Liver (tissue), 9 donors: ENCODE measurements around the gene CAPSL. TPM values are rescaled to one million over a fixed set of nuclear protein-coding genes. Genes with fewer than 3 reads are reported as not detected.
"Not testable (repeated sequence)": the region's sequence is repeated elsewhere in the genome, so short reads cannot be mapped to it uniquely, and the experiment has no call there.

Experiments used
- DNase-seq: peaks from one replicate; pipeline ENCODE4 v3.0.0-alpha.2; 2017; ENCODE audit warnings: low spot score
- H3K27ac ChIP-seq, 2 donors: one replicate each; pipeline ENCODE4 v1.7.0; 2013; ENCODE audit warnings: inconsistent platforms in 2 of 2, low read length in 2 of 2, control low read depth in 1 of 2, low read depth in 1 of 2, mild to moderate bottlenecking in 1 of 2
- H3K27me3 ChIP-seq, 4 donors: one replicate each; pipeline versions ENCODE4 v1.6.1 to v1.7.0; 2013; ENCODE audit warnings: low read length in 3 of 4, inconsistent platforms in 1 of 4, mild to moderate bottlenecking in 1 of 4, moderate library complexity in 1 of 4; ENCODE audit not compliant: control insufficient read depth in 4 of 4, insufficient read depth in 4 of 4
- H3K36me3 ChIP-seq, 4 donors: one replicate each; pipeline versions ENCODE4 v1.6.1 to v1.7.0; 2013; ENCODE audit warnings: low read length in 3 of 4, mild to moderate bottlenecking in 3 of 4, low read depth in 1 of 4, moderate library complexity in 1 of 4; ENCODE audit not compliant: control insufficient read depth in 4 of 4, insufficient read depth in 3 of 4
- H3K4me1 ChIP-seq, 4 donors: one replicate each; pipeline versions ENCODE4 v1.6.1 to v1.7.0; 2013; ENCODE audit warnings: low read length in 3 of 4, mild to moderate bottlenecking in 3 of 4, moderate library complexity in 1 of 4; ENCODE audit not compliant: control insufficient read depth in 4 of 4, insufficient read depth in 4 of 4
- H3K4me3 ChIP-seq, 3 donors: one replicate each; pipeline versions ENCODE4 v1.6.1 to v1.7.0; 2013; ENCODE audit warnings: low read length in 3 of 3, control low read depth in 1 of 3, low read depth in 1 of 3, mild to moderate bottlenecking in 1 of 3
- H3K9ac ChIP-seq, 2 donors: one replicate each; pipeline ENCODE4 v1.7.0; 2013; ENCODE audit warnings: low read length in 2 of 2, mild to moderate bottlenecking in 2 of 2, moderate library complexity in 2 of 2, control low read depth in 1 of 2, low read depth in 1 of 2
- H3K9me3 ChIP-seq, 4 donors: one replicate each; pipeline versions ENCODE4 v1.6.1 to v1.7.0; 2013; ENCODE audit warnings: low read length in 3 of 4; ENCODE audit not compliant: control insufficient read depth in 4 of 4
- ATF3 ChIP-seq: IDR thresholded peaks from 2 replicates; pipeline ENCODE4 v1.6.1; 2016; ENCODE audit warnings: antibody characterized with exemption
- CTCF ChIP-seq: fragments of 150-350 bp; IDR thresholded peaks from 2 replicates; pipeline ENCODE4 v1.5.1; 2017; ENCODE audit warnings: improper control_type of control experiment, low read depth, low read length; ENCODE audit not compliant: missing input control
- FOXA2 ChIP-seq: IDR thresholded peaks from 2 replicates; pipeline ENCODE4 v1.6.1; 2016; ENCODE audit warnings: antibody characterized with exemption
- GABPA ChIP-seq, 2 donors: IDR thresholded peaks in 1 of 2; conservative IDR thresholded peaks in 1 of 2; 2 replicates each; pipeline ENCODE4 v1.6.1; 2016; ENCODE audit warnings: antibody characterized with exemption in 2 of 2, mild to moderate bottlenecking in 1 of 2, moderate library complexity in 1 of 2
- HNF4A ChIP-seq, 2 donors: conservative IDR thresholded peaks; 2 replicates each; pipeline ENCODE4 v1.6.1; 2016; ENCODE audit warnings: antibody characterized with exemption in 2 of 2, mild to moderate bottlenecking in 2 of 2
- HNF4G ChIP-seq: IDR thresholded peaks from 2 replicates; pipeline ENCODE4 v1.6.1; 2016; ENCODE audit warnings: antibody characterized with exemption
- RAD21 ChIP-seq, 2 donors: IDR thresholded peaks; 2 replicates each; pipeline ENCODE4 v1.6.1; 2016; ENCODE audit warnings: antibody characterized with exemption in 2 of 2, mild to moderate bottlenecking in 2 of 2
- REST ChIP-seq: IDR thresholded peaks from 2 replicates; pipeline ENCODE4 v1.6.1; 2016; ENCODE audit warnings: antibody characterized with exemption, mild to moderate bottlenecking
- RXRA ChIP-seq, 2 donors: IDR thresholded peaks; 2 replicates each; pipeline ENCODE4 v1.6.1; 2017 to 2018; ENCODE audit warnings: antibody characterized with exemption in 2 of 2, mild to moderate bottlenecking in 1 of 2
- SP1 ChIP-seq: IDR thresholded peaks from 2 replicates; pipeline ENCODE4 v1.6.1; 2018; ENCODE audit warnings: antibody characterized with exemption, mild to moderate bottlenecking
- YY1 ChIP-seq: IDR thresholded peaks from 2 replicates; pipeline ENCODE4 v1.6.1; 2016; ENCODE audit warnings: antibody characterized with exemption, mild to moderate bottlenecking
- ZBTB33 ChIP-seq: IDR thresholded peaks from 2 replicates; pipeline ENCODE4 v1.6.1; 2016; ENCODE audit warnings: antibody characterized with exemption
- WGBS: extraction: QIAGEN DNeasy Blood & Tissue Kit; methylation state at CpG from one replicate; pipeline ENCODE4 v1.1.7; 2013; 5-methylcytosine and 5-hydroxymethylcytosine counted together
- polyA plus RNA-seq, 2 donors: library from polyadenylated mRNA; stranded (reverse) in 1 of 2; unstranded in 1 of 2; fragments of 200-250 nt in 1 of 2; fragments of >200 nt in 1 of 2; fragmentation: Nextera tagmentation in 1 of 2; extraction: Ambion mirVana in 1 of 2; gene quantifications; one replicate each; pipeline versions ENCODE4 v1.2.1 to v1.2.3, GENCODE V29; 2013 to 2015
- total RNA-seq, 2 donors: library from RNA; depleted of rRNA; stranded (reverse); fragments of >200 nt; gene quantifications; one replicate each; pipeline ENCODE4 v1.2.3, GENCODE V29; 2014
- donor health status: healthy.
- donor health status: healthy.
- donor health status: healthy.
- donor health status: healthy.
- donor health status: healthy.

The CAPSL gene
- total and polyA plus RNA-seq, 4 donors = 0.37 TPM; not detected in 3

- H3K27me3 ChIP-seq = no peaks in the 10 kb centered on the region
- no peak for DNase-seq
- H3K4me3 ChIP-seq = no peak overlapping the region
- H3K36me3 ChIP-seq = peaks cover 0 to 2% (median 0%) of the 10 kb centered on the region in 4 donors
- H3K9me3 ChIP-seq = peaks cover 0 to 5% (median 1%) of the 10 kb centered on the region in 4 donors
- no peaks in the 10 kb centered on the region for H3K4me1 ChIP-seq
- H3K27ac ChIP-seq = no peak overlapping the region
- no peak overlapping the region for H3K9ac ChIP-seq
- TF ChIP-seq HNF4G = no peak
- no peak for TF ChIP-seq RXRA (IDR thresholded peaks at IDR 0.05)
- TF ChIP-seq GABPA (IDR thresholded peaks at IDR 0.05 in 1 of 2, conservative IDR thresholded peaks at IDR 0.05 in 1 of 2) = no peak
- no peak for TF ChIP-seq CTCF
- TF ChIP-seq ZBTB33 = no peak
- no peak for TF ChIP-seq YY1
These were observed 41.3 kb upstream of the CAPSL start for GRCh38 chr5:35979715-35980114.

- H3K9me3 ChIP-seq, H3K27ac ChIP-seq, H3K9ac ChIP-seq, H3K36me3 ChIP-seq, H3K4me1 ChIP-seq, H3K4me3 ChIP-seq, DNase-seq, H3K27me3 ChIP-seq: not testable (repeated sequence)
- WGBS = 72% methylated on average over 3 of the region's 3 CpGs
These were observed 38.4 kb upstream of the CAPSL start for GRCh38 chr5:35976859-35977258.

- no peak for DNase-seq
- 82% methylated on average over 4 of the region's 4 CpGs for WGBS
- no peak for TF ChIP-seq RXRA (IDR thresholded peaks at IDR 0.05)
- TF ChIP-seq FOXA2 = no peak
- no peak for TF ChIP-seq RAD21 (IDR thresholded peaks at IDR 0.05)
- no peak for TF ChIP-seq HNF4G
- TF ChIP-seq CTCF = no peak
- no peak for TF ChIP-seq REST
- TF ChIP-seq ATF3 = no peak
- no peak for TF ChIP-seq HNF4A (conservative IDR thresholded peaks at IDR 0.05)
- no peak for TF ChIP-seq GABPA (IDR thresholded peaks at IDR 0.05 in 1 of 2, conservative IDR thresholded peaks at IDR 0.05 in 1 of 2)
- no peak for TF ChIP-seq ZBTB33
- TF ChIP-seq SP1 = no peak
These were observed 36.1 kb upstream of the CAPSL start for GRCh38 chr5:35974570-35974969.

More at GRCh38 chr5:35974570-35974969, 36.1 kb upstream of the CAPSL start:
- no peaks in the 10 kb centered on the region for H3K27me3 ChIP-seq
- no peaks in the 10 kb centered on the region for H3K9me3 ChIP-seq
- peaks cover 0 to 2% (median 0%) of the 10 kb centered on the region in 4 donors for H3K36me3 ChIP-seq
- H3K4me3 ChIP-seq = no peak overlapping the region
- H3K9ac ChIP-seq = no peak overlapping the region
- no peak overlapping the region for H3K27ac ChIP-seq
- H3K4me1 ChIP-seq = no peaks in the 10 kb centered on the region
